Measurements from ENCODE around the gene KIAA1755.

Gene KIAA1755

DNA sequence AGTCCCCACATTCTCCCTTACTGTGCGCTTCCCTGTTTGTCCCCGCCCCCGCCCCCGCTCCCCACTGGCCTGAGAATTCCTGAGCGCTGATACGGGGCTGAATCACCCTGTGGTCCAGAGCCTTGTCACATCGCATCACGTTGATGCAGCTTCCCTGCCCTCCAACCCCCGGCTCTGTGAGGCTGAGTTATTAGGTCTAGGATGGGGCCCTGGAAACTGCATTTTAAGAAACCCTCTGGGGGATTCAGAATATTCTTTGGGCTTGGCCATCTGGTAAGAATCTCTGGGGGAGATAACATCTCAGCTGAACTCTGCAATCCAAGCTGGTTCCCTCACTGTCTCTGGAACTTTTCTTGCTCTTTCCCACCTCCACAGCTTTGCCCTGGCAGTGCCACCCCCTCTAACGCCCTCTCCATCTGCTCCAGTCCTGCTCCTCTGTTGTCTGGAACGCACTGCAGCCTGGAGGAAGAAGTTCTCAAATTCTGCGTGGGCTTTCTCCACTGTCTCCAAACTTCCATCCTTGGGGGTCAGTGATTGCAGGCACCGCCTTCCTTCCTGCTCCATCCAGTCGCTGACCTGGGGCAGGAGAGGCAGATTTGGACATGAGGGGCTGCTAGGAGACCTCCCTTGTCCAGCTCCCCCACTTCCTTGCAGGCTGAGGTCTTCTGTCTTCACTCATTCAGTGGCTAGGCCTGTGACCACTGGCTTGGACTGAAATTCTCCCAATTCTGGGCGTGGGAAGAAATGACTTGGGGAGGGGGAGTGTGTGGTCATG lies 42.6 kb downstream of the KIAA1755 start:
- peak; percentile 97 for DNase-seq

DNA sequence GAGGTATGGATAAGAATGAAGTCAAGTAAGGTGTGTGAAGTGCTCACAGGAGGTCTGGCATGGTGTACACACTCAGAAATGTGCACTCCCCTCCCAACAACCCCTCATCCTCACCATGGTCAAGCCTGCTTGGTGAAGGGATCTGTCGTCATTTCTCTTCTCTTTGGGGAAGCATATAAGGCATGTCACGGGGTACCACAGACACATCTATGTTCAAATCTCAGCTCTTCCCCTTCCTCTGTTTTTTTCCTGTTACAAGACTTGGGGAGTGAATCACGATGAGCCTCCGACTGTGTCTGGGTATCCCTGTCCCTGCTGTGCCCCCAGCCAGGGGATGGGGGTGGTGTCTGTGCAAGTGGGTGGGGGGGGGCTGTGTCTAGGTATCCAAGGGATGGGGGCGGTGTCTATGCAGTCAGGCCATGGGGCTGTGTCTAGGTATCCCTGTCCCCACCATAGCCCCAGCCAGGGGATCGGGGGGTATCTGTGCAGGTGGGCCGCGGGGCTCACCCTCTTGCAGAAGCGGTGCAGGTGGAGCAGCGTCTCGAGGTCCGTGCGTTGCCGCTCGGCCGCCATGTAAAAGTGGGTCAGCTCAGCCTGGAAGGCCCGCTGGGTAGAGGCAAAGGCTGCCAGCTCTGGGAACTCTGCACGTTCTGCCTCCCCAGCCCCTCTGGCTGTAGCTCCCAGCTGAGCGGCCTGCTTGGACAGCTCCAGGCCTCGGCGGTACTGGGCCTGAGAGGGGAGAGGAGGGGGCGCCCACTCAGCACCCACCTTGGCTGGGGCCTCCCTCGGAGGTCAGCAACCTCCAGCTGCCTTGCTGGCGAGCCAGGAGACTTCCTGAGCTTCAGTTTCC lies 43.6 kb downstream of the KIAA1755 start:
- DNase-seq = peak; percentile 60

DNA sequence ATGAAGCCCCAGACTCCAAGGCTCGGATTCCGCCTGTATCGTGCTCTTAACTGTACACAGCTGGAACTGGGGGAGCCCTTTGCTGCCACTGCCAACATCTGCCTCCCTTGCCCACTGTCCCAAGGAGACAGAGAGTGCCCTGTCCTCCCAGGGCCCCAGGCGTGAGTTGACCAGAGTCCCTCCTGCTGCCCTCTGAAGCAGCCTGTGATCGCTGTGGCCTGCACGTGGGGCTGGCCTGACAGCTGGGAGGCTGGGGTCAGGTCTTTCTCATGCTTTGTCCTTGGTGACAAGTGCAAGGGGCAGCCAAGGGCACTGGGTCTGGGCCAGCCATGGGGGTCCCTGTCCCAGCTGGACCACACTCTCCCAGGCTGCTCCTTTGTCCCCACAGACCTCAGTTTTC lies 44.3 kb downstream of the KIAA1755 start:
- DNase-seq = peak; percentile 55

DNA sequence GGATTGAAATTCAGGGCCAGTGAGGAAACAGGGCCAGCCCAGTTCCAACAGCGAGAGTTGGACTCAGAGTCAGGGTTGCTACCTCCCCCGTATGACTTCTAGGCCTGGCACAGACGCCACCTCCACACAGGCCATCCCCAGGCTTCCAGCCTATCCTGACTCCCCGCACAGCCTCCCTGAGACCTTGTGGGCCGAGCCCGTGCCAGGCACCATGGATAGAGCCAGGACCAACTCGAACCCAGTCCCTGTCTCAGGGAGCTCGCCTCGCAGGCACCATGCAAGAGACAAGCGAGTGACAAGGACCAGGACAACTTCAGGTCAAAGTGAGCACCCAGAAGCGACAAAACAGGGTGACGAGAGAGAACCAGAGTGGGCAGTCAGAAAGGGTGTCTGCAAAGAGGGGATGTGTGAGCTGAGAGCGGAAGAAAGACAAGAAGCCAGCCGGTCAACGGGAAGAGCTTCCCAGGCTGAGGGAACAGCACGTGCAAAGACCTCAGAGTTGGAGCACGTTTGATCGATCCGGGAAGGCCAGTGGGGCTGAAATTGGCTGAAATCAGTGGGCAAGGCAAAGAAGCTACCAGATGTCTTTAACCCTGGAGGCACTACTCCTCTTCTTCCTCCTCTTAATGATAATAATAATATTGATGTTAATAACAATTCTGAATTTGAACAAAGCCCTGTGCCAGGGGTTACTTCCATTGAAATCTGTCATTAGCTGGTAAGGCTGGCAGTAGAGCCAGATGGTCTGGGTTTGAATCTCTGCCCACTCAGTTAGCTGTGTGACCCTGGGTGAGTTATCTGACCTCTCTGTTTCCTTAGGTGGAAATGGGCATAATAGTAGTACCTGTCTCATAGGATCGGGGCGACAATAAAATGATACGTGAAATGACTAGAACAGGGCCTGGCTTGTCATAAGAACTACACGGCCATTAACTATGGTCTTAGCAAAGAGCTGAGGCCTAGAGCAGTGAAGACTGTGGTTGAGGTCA lies 45.0 kb downstream of the KIAA1755 start:
- DNase-seq = no peak

DNA sequence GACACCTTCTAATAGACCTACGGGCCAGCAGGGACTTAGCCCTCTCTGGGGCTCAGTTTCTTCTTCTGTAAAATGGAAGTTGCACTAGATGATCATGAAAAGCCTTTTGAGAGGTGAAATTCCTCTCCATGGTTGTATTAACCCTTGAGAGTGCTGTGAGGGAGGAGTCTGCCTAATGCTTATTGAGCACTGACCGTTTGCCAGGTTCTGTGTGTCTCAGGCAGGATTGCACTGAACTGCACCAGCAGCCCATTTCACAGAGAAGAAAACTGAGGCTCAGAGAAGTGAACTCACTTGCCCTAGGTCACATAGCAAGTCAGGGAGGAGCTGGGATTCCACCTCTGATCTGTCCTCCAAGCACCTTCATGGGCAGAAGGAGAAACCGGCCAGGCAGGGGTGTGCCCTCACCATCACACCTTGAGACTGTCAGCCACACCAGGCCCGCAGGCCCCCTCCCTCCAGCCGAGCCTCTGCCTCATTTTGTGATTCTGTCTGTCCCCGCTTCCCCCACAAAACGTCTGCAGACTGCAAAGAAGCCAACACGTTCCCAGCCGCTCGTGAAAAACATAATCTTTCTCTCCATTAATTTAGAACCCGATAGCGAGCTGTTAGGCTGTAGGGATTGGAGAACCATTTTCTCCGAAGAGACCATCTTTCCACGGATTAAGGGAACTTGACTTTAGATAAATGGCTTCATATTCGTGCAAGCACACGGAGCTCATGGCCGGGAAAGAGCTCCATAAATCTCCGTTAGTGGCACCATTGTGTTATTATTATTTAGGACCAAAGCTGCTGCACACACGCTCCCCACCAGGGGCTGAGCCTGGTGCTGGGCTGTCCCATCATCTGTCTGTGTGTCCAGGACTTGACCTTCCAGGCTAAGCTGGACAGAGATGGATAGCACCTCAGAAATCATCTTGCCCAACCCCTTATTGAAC lies 46.0 kb downstream of the KIAA1755 start:
- DNase-seq = peak; percentile 54

DNA sequence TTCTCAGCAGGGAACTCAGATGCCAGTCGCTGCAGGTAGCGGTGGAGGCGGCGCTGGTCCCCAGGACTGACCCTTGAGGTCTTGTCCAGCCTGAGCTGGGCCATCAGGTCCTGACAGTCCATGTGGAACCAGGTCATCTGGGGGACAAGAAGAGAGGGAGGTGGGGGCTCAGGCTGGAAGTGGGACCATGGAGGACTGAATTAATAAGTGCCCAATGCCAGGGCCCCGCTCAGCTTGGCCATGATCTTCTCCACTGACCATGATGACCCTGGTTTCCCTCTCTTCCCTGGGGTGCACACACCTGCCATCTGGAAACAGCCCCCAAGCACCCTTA lies 47.0 kb downstream of the KIAA1755 start:
- DNase-seq = no peak

DNA sequence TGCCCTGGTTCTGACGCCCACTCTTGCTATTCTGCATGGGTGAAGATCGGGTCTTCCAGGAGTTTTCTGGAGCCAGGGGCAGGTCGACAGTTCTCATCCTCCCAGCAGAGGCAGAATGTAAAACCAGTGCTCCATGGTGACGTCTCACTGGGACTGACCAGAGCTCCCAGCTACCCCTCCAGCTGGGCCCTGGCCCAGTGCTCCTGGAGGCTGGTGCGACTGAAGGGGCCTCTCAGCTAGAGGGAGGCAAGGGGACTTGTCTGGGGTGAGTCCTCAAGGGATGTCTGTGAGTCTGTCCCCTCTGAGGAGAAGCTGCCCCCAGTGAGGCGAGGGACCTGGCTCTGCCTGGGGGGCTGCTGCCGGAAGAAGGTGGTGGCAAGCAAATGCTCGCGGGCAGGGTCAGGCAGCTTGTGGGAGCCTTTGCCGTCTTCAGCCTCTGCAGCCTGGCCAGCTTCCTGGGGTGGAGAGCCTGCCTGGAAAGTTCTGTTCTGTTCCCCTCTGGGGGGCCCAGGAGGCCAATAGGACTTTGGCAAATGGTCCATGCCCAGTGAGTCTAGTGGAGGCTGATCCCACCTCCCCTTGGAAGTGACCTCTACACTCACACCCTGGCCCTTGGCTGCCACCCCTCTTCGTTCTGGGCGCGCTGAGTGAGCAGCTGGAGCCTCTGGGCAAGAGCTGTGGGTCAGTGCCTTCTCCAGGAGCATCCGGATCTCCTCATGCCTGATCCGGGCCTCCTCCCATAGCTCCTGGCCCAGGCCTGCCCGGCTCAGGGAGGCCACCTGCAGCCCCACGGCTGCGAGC lies 47.5 kb downstream of the KIAA1755 start:
- DNase-seq = peak; percentile 51

DNA sequence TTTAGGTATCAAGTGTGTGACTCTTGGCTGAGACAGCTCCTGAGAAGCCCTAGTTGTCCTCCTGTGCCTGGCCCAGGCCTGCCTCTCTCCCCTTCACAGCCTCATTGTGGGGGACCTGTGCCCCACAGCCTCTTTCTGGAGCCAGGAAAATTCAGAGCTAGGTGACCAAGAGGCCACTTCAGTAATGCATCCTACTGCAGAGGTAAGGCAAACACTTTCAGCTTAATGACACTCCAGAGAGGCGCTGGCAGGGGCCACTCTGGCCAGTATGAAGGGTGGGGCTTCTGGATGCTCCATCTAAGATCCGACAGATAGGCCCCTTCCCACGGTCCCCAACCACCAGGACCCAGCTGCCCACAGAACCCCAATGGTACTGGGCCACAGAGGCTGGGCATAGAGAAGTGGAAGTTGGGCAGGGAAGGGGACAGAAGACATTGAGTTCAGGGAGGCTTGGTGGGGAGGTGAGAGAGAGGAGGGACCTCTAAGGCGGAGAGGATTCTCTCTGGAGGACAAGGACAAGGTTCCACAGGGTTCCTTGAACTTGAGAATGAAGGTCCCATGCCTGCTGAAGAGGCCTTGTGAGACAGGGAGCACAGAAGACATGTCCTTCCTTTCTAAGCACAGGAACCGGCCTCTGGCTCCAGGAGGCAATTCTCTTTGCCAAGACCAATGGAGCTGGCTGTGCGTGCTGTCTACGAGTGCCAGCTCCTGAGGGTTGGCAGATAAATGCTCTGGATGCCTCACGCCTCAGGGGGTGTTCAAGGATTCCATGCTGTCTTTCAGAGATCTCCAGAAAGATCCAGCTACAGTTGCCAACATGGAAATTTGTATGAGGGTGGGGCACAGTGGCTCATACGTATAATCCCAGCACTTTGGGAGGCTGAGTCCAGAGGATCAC lies 49.1 kb downstream of the KIAA1755 start:
- DNase-seq = peak; percentile 32

DNA sequence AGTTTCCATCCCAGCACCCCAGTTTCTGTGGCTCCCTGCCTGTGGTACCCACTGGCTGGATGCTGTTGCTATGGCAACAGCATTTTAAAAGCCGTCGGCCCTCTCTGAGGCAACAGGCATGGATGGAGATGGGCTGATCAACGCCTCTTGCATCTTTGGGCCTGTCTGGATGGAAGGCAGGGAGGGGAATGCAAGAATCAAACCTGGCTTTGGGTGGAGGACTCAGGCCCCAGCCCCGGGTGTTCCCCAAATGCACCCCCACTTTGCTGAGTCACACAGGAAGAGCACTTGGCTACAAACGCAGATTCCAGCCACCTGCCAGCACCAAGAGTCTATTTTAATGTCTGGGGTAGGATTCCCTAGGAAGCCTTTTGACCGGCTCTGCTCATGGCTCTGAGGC lies 49.8 kb downstream of the KIAA1755 start:
- DNase-seq = peak; percentile 37

DNA sequence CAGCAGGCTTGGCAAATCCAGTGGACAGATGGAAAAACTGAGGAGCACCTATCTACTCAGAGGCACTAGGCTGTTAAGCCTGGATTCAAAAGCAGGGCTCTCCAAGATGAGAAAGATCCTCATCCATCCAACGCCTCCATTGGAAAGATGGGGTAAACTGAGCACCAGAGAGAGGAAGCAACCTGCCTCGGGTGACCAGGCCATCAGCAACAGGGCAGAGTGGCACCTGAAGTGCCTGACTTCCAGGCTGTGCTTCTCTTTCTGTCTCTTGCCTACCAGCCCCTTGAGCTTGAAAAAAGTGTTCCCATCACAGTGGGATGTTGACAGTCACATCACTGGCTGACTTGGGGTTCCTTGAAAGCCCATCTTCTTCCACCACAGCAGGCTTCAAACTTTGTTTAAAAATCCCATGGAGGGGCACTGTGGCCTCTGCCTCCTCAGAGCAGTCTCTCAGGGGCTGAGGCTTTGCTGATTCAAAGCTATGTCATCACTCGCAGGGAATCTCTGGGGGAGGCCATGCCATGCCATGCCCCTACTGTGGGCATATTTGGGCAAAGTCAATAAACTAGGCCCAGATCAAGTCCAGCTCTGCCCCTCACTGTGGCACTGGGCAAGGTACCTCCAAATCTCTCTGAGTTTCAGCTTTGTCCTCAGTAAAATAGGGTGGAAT lies 50.7 kb downstream of the KIAA1755 start:
- peak; percentile 22 for DNase-seq

DNA sequence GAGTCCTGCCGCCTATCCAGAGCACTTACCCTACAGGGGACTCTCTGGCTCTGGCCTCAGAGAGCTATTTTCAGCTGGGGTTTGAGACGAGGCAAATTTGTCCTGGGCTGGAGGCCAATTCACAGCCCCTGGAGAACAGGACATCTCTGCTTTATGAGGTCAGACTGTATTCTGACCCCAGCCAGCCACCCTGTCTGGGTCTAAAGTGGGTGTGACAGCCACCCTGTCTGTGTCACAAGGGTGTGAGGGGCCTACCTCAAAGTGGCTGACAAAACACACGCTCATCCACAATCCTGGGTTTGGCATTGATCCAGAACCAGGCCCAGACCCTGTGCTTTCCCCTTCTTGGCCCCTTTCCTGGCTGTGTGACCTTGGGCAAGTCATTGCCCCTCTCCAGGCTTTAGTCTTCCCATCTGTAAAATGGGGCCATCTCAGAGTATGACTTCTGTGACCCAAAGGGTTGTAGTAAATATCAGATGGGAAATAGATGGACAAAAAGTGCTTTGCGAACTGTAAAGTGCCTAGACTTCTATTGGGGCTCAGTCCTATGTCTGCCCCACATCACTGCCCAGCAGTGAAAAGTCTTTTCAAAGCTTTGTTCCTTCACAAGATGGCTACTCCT lies 51.4 kb downstream of the KIAA1755 start:
- DNase-seq = peak; percentile 53

DNA sequence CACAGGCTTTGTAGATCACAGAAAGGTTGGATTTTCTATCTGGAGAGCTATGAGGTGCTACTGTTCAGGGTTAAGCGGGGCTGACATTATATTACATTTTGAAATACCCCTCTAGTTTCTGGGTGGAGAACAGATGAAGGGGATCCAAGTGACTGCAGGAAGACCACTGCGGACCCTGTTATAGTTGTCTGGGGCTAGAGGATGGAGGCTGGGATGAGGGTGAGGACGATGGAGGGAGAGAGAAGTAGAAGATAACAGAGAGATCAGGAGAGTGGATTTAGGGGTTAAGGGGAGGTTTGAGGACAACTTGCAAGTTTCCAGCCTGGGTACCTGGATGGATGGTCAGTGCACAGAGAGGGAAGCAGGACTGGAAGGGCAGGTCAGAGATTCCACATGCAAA lies 52.0 kb downstream of the KIAA1755 start:
- DNase-seq = no peak

DNA sequence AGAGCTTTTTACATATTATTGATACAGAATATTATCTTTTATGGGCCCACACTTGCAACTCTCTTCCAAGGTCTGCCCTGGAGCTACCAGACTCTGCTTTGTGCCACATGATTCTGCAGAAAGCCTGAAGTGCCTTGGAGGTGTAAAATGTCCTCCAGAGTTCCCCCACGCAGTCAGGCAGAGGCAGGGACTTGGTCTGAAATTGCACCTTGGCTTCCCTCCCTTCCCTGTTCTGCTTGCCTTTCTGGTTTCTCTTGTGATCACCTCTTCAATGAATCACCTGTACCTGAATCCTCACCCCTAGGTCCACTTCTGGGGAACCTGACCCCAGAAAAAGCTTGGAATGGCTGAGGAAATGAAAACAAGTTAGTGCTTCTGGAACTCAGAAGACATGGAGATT lies 52.4 kb downstream of the KIAA1755 start:
- DNase-seq = peak; percentile 46

DNA sequence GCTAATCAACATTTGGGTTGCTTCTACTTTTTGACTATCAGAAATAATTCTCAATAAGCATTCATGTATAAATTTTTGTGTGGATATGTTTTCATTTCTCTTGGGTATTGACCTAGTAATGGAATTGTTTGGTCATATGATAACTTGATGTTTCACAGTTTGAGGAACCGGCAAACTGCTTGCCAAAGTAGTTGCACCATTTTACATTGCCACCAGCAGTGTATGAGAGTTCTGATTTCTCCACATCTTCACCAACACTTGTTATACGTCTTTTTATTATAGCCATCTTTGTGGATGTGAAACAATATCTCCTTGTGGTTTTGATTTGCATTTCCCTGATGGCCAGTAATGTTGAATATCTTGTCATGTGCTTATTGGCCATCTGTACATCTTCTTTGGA lies 52.9 kb downstream of the KIAA1755 start:
- DNase-seq = no peak

DNA sequence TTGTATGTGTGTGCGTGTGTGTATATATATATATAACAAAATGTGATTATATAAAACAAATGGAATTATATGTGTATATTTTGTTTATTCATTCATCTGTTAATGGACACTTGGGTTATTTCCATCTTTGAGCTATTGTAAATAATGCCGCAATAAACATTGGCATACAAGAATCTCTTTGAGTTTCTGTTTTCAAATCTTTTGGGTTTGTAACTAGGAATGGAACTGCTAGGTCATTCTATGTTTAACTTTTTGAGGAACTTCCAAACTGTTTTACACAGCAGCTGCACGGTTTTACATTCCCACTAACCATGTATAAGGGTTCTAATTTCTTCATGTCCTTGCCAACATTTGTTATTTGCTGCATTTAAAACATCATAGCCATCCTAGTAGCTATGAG lies 55.5 kb downstream of the KIAA1755 start:
- DNase-seq = no peak

DNA sequence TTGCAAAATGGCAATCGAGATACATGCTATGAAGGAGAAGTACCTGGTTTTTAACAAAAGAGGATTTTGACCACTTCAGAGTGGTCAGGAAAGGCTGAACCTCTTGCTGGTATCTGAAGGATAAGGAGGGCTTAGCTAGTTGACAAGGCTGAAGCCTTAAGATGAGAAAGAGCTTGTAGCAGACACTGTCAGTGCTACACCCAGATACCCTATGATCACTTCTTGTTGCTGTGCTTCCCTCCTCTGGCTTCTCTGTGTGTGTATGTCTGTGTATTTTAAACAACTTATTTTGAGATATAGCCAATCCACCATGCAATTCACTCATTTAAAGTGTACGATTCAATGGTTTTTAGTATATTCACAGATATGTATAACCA lies 56.6 kb downstream of the KIAA1755 start:
- DNase-seq = peak; percentile 14

DNA sequence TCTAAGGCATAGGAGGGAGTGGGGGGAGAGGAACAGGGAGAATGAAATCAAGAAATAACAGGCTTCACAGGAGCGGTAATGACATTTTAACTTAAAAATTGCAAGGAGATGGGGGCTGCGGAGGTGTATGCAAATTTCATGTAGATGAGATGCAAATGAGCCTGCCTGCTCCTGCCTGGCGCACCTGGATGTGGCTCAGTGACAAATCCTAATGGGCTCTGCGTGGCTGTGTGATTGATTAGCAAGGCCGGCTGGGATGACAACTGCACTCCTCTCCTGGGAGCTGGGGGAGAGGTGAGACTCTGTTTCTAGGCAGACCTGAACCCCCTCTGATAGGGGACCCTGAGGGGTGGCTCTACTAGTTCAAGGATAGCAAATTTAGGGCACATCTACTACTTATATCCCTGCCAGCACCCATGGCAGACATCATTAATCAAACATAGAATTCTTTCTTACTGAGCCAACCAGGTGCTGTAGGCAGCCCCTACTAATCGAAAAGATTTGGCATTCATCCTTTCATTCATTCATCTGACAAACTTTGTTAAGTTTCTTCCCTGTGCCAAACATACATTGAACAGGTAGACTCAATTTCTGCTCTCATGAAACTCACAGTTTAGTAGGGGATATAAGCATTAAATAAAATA lies 57.1 kb downstream of the KIAA1755 start:
- peak; percentile 50 for DNase-seq

DNA sequence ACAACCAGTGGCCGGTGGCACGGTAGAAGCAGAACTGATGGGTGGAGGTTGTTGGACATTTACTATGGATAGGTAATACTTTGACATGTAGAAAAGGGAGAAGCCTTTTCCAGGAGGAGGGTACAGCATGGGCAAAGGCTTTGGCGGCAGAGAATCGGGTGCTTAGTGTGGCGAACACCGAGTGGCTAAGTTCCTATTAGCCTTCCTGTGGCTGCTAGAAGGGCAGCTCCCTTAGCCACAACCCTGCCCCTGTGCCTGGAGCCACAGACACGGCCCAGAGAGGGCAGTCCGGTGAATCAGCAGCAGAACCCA lies 57.6 kb downstream of the KIAA1755 start:
- DNase-seq = peak; percentile 51

Measured in islet precursor cell (in vitro differentiated cells).